GM23248 (cell line): ENCODE data around the gene TMEM107.

Source experiments
- EZH2 ChIP-seq: fragments of 200-600 bp; sonication (generic); IDR thresholded peaks from 2 replicates; pipeline ENCODE4 v1.6.1; 2018; ENCODE audit warnings: antibody characterized with exemption, mild to moderate bottlenecking; ENCODE audit not compliant: insufficient read depth, poor library complexity, severe bottlenecking
- EZH2phosphoT487 ChIP-seq: fragments of 200-600 bp; sonication (generic); IDR thresholded peaks from 2 replicates; pipeline ENCODE4 v1.6.1; 2018; ENCODE audit warnings: antibody characterized with exemption, moderate library complexity, mild to moderate bottlenecking, low read depth; ENCODE audit not compliant: insufficient read depth

DNA sequence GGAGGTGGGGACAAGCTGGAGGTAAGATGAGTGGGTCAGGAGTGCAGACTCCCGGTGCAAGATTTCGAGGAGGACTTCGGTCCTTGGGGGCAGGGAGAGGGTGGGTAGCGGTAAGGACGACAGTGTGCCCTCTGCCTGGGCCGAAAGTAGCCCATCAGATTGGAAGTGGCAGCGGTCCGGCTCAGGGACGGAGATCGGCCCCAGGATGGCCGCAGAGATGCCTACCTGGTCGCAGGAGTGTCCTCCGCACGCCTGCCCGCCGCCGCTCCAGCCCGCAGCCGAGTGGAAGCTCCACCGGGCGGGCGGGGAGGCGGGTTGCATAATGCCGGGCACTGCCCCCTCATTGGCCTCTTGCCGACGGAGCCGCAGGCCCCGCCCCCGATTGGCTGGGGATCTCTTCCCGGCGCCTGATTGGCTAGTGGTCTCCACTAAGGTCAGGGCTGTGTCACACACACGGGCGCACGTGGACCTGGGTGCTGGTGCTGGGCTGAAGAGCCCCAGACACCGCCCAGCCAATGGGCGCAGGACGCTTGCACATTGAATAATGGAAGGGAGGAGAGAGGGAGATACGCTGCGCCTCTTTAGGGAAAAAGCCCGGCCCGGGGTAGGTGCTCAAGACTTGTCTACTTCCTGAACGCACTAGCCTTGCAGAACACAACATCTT lies 23.9 kb downstream of the TMEM107 start, which contains the start of gene PER1:
- TF ChIP-seq EZH2 (no peak), EZH2phosphoT487 (no peak)
